GM18502 (cell line): Measurements from ENCODE around the gene TTC7B.

ENCODE experiments used
- ATAC-seq: cut with Tn5 transposase; IDR thresholded peaks from one replicate; pipeline ENCODE4 v1.9.1; 2021; ENCODE audit warnings: mild to moderate bottlenecking; ENCODE audit not compliant: unreplicated experiment, poor library complexity

Gene TTC7B

GRCh38 chr14:90553298-90553920, 262.8 kb downstream of the TTC7B start:
- no peak for ATAC-seq

- ATAC-seq = no peak
Measured at GRCh38 chr14:90552465-90553297, 263.5 kb downstream of the TTC7B start.

GRCh38 chr14:90551733-90552464, 264.3 kb downstream of the TTC7B start:
- ATAC-seq = no peak

DNA sequence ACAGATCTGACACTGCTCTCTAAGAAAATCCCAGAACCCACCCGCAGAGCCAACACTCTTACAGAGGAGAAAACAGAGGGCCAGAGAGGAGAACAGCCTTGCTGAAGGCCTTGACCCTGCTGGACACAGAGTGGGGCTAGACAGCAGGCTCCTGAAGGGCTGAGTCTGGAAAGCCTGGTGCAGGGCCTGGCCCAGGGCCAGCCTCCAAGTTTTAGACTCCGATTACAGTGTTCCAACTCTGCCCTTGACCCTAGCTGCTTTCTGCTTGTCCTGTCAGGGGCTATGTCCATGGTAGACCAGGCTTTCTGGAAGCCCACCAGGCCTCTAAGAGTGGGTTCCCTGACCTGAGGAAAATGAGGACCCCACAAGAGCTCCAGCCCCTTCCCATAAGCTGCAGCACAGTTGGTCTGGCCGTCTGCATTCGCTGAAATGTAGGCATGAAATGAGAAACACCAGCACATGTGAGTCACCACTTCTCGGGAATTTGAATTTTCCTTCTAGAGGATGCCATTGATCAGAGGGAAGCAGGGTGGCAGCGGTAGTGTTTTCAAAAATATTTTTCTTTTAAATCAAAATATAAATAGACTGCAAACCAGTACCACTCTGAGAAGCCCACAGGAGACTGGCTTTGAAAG, 265.0 kb downstream of the TTC7B start:
- ATAC-seq = no peak

DNA sequence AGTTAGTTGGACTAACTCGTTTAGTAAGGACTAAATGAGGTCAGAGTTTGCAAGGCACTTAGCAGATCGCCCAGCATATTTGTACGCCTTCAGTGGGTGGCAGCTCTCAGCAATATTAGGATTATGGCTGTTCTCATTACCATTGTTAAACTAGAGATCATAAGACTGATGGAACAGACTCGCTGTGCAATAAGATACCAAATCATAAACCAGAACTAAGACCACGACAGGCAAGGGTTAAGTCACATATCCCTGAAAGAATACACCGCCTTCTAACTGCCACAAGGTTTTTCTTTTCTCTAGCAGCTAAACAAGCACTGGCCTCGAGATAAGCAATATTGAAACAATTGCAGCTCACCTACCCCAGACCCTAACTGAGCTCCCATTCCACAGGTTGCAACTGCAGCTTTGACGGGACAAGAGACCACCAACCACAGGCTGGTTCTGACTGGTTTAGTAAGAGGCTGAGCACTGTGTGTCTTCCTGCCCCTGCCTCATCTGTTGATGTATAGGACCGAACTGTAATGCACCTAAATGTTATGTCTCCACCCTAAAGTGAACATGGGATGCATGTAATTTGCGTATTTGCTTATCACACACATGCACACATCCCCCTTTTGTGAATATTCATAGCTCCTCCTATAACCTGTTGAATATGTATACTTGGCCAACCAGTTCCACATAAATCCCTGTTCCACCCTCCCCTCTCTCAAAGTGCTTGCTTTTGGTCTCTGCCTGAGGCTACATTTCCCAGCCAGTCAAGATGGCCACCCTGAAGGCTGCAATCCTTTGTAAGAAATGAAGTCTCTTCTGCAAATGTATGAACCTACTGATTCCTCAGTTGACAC, 266.2 kb downstream of the TTC7B start:
- ATAC-seq = no peak

- no peak for ATAC-seq
Measured at GRCh38 chr14:90548455-90548854, 267.8 kb downstream of the TTC7B start.

DNA sequence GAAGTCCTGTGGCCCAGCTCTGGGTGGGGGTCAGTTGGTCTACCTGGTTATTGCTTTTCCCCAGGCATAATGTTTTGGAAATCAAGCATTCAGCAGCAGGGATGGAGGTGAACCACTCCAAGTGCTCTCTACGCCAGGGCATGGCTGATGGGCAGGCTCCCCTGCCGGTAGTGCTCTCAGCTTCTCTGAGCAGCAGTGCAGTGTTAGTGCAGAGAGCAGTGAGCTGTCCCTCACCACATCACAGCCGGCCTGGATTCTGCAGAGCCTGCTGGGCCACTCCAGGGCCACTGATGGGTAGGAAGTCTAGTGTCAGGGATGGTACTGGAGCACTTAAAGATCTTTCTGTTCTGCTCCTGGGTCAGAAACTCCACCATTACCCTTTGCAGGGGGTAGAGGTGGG, 268.3 kb downstream of the TTC7B start:
- ATAC-seq = no peak

- ATAC-seq = no peak
Measured at GRCh38 chr14:90547250-90547649, 269.0 kb downstream of the TTC7B start.

- no peak for ATAC-seq
Measured at GRCh38 chr14:90546767-90547166, 269.5 kb downstream of the TTC7B start.

GRCh38 chr14:90545966-90546751, 270.1 kb downstream of the TTC7B start:
- ATAC-seq = no peak

DNA sequence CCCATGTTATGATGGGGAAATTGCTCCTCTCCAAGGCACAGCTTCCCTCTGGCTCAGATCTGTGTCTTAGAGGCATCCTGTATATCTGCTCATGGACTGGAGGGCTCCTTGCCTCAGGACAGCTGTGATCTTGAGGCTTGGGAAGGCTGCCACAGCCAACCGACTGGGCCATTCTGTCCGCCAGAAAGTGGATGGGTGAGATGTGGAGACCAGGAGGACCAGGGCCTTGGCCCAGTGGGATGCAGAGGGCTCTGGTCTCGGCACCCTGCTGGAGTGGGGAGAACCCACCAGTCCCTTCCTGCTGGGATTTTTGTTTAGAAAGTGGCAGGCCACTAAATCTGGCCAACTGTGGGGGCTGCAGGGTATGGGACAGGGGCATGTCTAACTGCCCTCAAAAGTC, 270.8 kb downstream of the TTC7B start:
- ATAC-seq = no peak

- ATAC-seq = no peak
Measured at GRCh38 chr14:90544971-90545370, 271.3 kb downstream of the TTC7B start.

DNA sequence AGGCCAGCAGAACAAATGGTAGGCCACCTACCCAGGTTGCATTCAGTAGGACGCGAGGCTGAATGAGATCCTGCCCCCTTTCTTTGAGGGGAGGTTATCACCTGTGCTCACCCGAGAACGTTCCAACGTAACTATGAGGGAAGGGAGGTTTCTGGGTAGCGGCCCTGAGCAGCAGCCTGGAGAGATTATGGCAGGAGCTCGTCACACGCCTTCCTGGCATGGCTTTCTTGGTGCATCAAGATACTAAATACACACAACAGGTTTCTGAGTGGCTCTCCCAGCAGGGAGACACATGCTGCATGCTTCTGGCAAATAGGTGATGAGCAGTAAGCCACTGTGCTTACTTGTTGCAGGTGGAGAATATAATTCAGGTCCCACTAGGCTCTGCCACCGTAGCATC, 271.7 kb downstream of the TTC7B start:
- no peak for ATAC-seq

DNA sequence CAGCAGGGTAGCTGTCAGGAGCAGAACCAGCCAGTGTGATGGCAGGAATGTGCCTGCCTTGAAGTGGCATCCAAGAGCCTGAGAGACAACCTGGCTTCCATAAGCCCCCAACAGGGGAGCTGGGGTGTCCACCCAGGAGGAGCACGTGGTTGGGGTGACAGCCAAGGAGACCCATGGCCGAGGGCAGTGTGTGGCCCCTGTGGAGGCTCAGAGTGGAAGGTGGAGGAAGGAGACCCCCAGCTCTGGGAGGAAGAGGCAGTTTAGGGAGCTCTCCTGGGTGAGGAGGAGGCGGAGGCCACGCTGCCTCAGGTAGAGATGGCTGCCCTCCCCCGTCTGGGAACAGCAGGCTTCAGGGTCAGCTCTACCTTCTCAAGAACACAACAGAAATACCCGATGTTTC, 272.4 kb downstream of the TTC7B start:
- no peak for ATAC-seq

- ATAC-seq = no peak
Measured at GRCh38 chr14:90541076-90541634, 275.1 kb downstream of the TTC7B start.

GRCh38 chr14:90540437-90540836, 275.8 kb downstream of the TTC7B start:
- ATAC-seq = no peak

DNA sequence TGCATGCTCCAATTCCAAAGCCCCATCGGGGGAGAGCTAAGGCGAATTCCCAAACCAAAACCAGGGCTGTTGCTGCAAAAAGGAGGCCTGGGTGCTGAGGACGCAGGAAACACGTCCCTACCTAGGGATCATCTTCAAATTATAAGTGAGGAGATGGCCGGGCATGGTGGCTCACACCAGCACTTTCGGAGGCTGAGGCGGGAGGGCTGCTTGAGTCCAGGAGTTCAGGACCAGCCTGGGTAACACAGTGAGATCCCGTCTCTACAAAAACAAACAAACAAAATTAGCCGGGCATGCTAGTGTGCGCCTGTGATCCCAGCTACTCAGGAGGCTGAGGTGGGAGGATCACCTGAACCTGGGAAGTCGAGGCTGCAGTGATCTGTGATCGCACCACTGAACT, 276.2 kb downstream of the TTC7B start:
- no peak for ATAC-seq

DNA sequence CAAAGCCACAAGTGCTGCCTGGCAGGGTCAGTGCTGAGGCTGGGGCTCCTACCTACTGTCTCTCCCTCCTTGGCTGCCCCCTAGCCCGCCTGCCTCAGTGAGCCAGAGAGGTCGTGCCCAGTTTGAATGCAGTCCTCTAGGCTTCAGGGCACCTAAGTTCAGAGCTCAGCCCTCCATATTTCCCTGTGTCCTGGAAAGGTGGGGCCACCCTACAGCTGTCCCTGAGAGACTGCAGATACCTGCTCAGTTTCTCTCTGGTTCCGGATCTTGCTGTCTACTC, 276.8 kb downstream of the TTC7B start:
- ATAC-seq = no peak
